HepG2 (cell line): ENCODE results near the gene CEBPE. TPM values are rescaled to one million over a fixed set of nuclear protein-coding genes. Genes with fewer than 3 reads are reported as not detected.

Source experiments
- ARNT ChIP-seq: fragments of 450-650 bp; IDR thresholded peaks from 2 replicates; pipeline ENCODE4 v1.6.1; 2017
- CEBPB ChIP-seq: IDR thresholded peaks from 2 replicates; pipeline ENCODE4 v1.6.1; 2011; ENCODE audit warnings: low read depth, low read length, improper control_type of control experiment, borderline replicate concordance
- CEBPG ChIP-seq: IDR thresholded peaks from 2 replicates; pipeline ENCODE4 v1.6.1; 2016
- FIP1L1 ChIP-seq: fragments of 200-400 bp; formaldehyde crosslinking; IDR thresholded peaks from 2 replicates; pipeline ENCODE4 v1.6.1; 2018; ENCODE audit warnings: low read depth, mild to moderate bottlenecking, low read length, moderate library complexity, borderline replicate concordance; ENCODE audit not compliant: insufficient read depth
- NR2F2 ChIP-seq: IDR thresholded peaks from 2 replicates; pipeline ENCODE4 v1.6.1; 2012; ENCODE audit warnings: low read depth, inconsistent platforms, borderline replicate concordance
- POLR2A ChIP-seq, 2 experiments: IDR thresholded peaks; 2 replicates each; pipeline ENCODE4 v1.6.1; 2011; ENCODE audit warnings: low read depth in 2 of 2, low read length in 2 of 2, mild to moderate bottlenecking in 1 of 2, moderate library complexity in 1 of 2; ENCODE audit not compliant: insufficient read depth in 1 of 2
- PRPF4 ChIP-seq: fragments of 200-400 bp; formaldehyde crosslinking; IDR thresholded peaks from 2 replicates; pipeline ENCODE4 v1.6.1; 2016; ENCODE audit warnings: low read length, low read depth; ENCODE audit not compliant: poor library complexity, severe bottlenecking
- ZFP36L1 ChIP-seq: sonication (generic); formaldehyde crosslinking; IDR thresholded peaks from 2 replicates; pipeline ENCODE4 v1.8.0; 2022; ENCODE audit warnings: mild to moderate bottlenecking, missing genetic modification reagents, moderate library complexity
- ZNF20 ChIP-seq: sonication (generic); formaldehyde crosslinking; IDR thresholded peaks from 2 replicates; pipeline ENCODE4 v1.4.0; 2020; ENCODE audit warnings: mild to moderate bottlenecking, moderate library complexity, missing genetic modification reagents
- ZNF235 ChIP-seq: sonication (generic); formaldehyde crosslinking; IDR thresholded peaks from 2 replicates; pipeline ENCODE4 v1.8.1; 2023; ENCODE audit warnings: mild to moderate bottlenecking, missing genetic modification reagents, borderline replicate concordance
- ZNF530 ChIP-seq: sonication (generic); formaldehyde crosslinking; IDR thresholded peaks from 2 replicates; pipeline ENCODE4 v1.5.0; 2020; ENCODE audit warnings: low read depth, mild to moderate bottlenecking, missing genetic modification reagents
- polyA plus RNA-seq, 8 experiments: library from polyadenylated mRNA; depleted of rRNA in 3 of 8; stranded (reverse) in 7 of 8; unstranded in 1 of 8; fragments of >200 nt; fragmentation: Illumina TruSeq in 4 of 8; extraction: Trizol in 4 of 8; gene quantifications; 2 replicates each; pipeline versions ENCODE4 v1.2.1 to v1.2.3, GENCODE V29; 2011 to 2016; ENCODE audit warnings: low read depth in 4 of 8, missing spikeins in 1 of 8, mixed read lengths in 1 of 8; ENCODE audit not compliant: insufficient read depth in 1 of 8
- total RNA-seq, 5 experiments: library from RNA; depleted of rRNA; stranded (reverse); fragments of >200 nt; fragmentation: Illumina TruSeq; extraction: Trizol; gene quantifications; 2 replicates each; pipeline ENCODE4 v1.2.3, GENCODE V29; 2016; ENCODE audit warnings: low read depth in 1 of 5
- TF ChIP-seq, protein P1 (sequence below): IDR thresholded peaks from 2 replicates; pipeline ENCODE4 v1.6.1; 2016; ENCODE audit warnings: low read depth, borderline replicate concordance
- TF ChIP-seq, protein P2 (sequence below): sonication (generic); formaldehyde crosslinking; conservative IDR thresholded peaks from 2 replicates; pipeline ENCODE4 v1.4.0; 2020; ENCODE audit warnings: missing genetic modification reagents
- TF ChIP-seq, protein P3 (sequence below): IDR thresholded peaks from 2 replicates; pipeline ENCODE4 v1.6.1; 2016; ENCODE audit warnings: missing compliant biosample characterization, missing genetic modification reagents, borderline replicate concordance
- TF ChIP-seq, protein P4 (sequence below), 2 experiments: sonication (generic) in 1 of 2; formaldehyde crosslinking in 1 of 2; IDR thresholded peaks; 2 replicates each; pipeline versions ENCODE4 v1.4.0 to v1.6.1; 2016 to 2020; ENCODE audit warnings: borderline replicate concordance in 1 of 2, low read depth in 1 of 2, mild to moderate bottlenecking in 1 of 2, missing genetic modification reagents in 1 of 2
- TF ChIP-seq, protein P5 (sequence below): sonication (generic); formaldehyde crosslinking; IDR thresholded peaks from 2 replicates; pipeline ENCODE4 v1.4.0; 2020; ENCODE audit warnings: mild to moderate bottlenecking, missing genetic modification reagents
- TF ChIP-seq, protein P6 (sequence below): sonication (generic); formaldehyde crosslinking; IDR thresholded peaks from 2 replicates; pipeline ENCODE4 v1.4.0; 2020; ENCODE audit warnings: mild to moderate bottlenecking, missing genetic modification reagents

Gene CEBPE
- total and polyA plus RNA-seq, 2 of the 13 experiments (the other 11 are each of a cell fraction or from before 2014, with no cell fraction given) = 0.09 to 0.11 TPM

DNA sequence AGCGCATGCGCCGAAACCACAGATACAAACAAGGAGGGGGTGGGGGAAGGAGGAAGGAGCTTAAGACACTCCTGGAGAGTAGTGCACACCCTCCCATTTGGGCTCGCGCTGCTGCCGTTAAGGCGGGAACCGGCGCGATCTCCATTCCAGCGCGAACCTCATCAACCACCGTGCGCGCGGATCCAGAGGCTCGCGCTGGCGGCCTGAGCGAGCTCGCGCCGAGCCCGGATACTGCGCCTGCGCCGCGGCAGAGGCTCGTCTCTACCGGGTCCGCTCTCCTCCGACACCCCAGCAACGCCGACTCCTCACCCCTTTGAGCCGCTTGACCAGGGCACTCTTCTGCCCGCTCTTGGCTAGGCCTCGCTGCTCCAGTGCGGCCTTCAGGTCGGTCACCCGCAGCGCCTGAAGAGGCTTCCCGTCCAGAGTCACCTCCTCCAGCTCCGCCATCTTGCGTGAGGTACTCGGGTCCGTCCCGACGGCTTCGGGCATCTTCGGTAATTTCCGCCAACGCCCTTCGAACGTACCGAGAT is 24.3 kb downstream of the CEBPE start, which contains the start of gene ACIN1 (continued):
- TF ChIP-seq FIP1L1 (peak; percentile 85; the same call in 1 of the 2 replicates), ZFP36L1 (CRISPR knock-in tag) (peak; percentile 89; the same call in 1 of the 2 replicates), ZNF20 (CRISPR knock-in tag) (peak; percentile 84; the same call in 1 of the 2 replicates), NR2F2 (no peak), CEBPB (no peak), PRPF4 (no peak), ZNF235 (CRISPR knock-in tag) (peak; percentile 99; the same call in 1 of the 2 replicates), POLR2A (IDR thresholded peaks at IDR 0.05; ENCODE audit: insufficient read depth in 1 of 2, low read depth in 2 of 2, low read length in 2 of 2) (peak in 1 of 2 experiments; percentile 94; a peak in 2 of 4 replicates), ZNF530 (no peak), CEBPG (0 out of 2 replicates have a peak, but pooled peaks have one; percentile 44), ARNT (no peak)
- TF ChIP-seq, protein P1, sequence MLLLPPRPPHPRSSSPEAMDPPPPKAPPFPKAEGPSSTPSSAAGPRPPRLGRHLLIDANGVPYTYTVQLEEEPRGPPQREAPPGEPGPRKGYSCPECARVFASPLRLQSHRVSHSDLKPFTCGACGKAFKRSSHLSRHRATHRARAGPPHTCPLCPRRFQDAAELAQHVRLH (CRISPR knock-in tag) = peak; percentile 94
- TF ChIP-seq, protein P2, sequence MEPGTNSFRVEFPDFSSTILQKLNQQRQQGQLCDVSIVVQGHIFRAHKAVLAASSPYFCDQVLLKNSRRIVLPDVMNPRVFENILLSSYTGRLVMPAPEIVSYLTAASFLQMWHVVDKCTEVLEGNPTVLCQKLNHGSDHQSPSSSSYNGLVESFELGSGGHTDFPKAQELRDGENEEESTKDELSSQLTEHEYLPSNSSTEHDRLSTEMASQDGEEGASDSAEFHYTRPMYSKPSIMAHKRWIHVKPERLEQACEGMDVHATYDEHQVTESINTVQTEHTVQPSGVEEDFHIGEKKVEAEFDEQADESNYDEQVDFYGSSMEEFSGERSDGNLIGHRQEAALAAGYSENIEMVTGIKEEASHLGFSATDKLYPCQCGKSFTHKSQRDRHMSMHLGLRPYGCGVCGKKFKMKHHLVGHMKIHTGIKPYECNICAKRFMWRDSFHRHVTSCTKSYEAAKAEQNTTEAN (CRISPR knock-in tag) = no peak; the same call in 1 of the 2 replicates
- TF ChIP-seq, protein P3, sequence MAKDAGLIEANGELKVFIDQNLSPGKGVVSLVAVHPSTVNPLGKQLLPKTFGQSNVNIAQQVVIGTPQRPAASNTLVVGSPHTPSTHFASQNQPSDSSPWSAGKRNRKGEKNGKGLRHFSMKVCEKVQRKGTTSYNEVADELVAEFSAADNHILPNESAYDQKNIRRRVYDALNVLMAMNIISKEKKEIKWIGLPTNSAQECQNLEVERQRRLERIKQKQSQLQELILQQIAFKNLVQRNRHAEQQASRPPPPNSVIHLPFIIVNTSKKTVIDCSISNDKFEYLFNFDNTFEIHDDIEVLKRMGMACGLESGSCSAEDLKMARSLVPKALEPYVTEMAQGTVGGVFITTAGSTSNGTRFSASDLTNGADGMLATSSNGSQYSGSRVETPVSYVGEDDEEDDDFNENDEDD (CRISPR knock-in tag) = peak; percentile 70; the same call in 1 of the 2 replicates
- TF ChIP-seq, protein P4, sequence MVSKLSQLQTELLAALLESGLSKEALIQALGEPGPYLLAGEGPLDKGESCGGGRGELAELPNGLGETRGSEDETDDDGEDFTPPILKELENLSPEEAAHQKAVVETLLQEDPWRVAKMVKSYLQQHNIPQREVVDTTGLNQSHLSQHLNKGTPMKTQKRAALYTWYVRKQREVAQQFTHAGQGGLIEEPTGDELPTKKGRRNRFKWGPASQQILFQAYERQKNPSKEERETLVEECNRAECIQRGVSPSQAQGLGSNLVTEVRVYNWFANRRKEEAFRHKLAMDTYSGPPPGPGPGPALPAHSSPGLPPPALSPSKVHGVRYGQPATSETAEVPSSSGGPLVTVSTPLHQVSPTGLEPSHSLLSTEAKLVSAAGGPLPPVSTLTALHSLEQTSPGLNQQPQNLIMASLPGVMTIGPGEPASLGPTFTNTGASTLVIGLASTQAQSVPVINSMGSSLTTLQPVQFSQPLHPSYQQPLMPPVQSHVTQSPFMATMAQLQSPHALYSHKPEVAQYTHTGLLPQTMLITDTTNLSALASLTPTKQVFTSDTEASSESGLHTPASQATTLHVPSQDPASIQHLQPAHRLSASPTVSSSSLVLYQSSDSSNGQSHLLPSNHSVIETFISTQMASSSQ (IDR thresholded peaks at IDR 0.05; ENCODE audit: low read depth) = no peak
- TF ChIP-seq, protein P4 (CRISPR knock-in tag; IDR thresholded peaks at IDR 0.05; ENCODE audit: borderline replicate concordance) = peak; percentile 89
- TF ChIP-seq, protein P5, sequence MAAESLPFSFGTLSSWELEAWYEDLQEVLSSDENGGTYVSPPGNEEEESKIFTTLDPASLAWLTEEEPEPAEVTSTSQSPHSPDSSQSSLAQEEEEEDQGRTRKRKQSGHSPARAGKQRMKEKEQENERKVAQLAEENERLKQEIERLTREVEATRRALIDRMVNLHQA (CRISPR knock-in tag) = no peak
- TF ChIP-seq, protein P6, sequence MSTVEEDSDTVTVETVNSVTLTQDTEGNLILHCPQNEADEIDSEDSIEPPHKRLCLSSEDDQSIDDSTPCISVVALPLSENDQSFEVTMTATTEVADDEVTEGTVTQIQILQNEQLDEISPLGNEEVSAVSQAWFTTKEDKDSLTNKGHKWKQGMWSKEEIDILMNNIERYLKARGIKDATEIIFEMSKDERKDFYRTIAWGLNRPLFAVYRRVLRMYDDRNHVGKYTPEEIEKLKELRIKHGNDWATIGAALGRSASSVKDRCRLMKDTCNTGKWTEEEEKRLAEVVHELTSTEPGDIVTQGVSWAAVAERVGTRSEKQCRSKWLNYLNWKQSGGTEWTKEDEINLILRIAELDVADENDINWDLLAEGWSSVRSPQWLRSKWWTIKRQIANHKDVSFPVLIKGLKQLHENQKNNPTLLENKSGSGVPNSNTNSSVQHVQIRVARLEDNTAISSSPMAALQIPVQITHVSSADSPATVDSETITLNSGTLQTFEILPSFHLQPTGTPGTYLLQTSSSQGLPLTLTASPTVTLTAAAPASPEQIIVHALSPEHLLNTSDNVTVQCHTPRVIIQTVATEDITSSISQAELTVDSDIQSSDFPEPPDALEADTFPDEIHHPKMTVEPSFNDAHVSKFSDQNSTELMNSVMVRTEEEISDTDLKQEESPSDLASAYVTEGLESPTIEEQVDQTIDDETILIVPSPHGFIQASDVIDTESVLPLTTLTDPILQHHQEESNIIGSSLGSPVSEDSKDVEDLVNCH = peak; percentile 88; the same call in 1 of the 2 replicates
